HG03064 (cell line): ENCODE results near the gene TTC28.

ENCODE experiments used
- ATAC-seq: cut with Tn5 transposase; IDR thresholded peaks from one replicate; pipeline ENCODE4 v1.9.1; 2021; ENCODE audit warnings: low read depth; ENCODE audit not compliant: unreplicated experiment

The TTC28 gene

DNA sequence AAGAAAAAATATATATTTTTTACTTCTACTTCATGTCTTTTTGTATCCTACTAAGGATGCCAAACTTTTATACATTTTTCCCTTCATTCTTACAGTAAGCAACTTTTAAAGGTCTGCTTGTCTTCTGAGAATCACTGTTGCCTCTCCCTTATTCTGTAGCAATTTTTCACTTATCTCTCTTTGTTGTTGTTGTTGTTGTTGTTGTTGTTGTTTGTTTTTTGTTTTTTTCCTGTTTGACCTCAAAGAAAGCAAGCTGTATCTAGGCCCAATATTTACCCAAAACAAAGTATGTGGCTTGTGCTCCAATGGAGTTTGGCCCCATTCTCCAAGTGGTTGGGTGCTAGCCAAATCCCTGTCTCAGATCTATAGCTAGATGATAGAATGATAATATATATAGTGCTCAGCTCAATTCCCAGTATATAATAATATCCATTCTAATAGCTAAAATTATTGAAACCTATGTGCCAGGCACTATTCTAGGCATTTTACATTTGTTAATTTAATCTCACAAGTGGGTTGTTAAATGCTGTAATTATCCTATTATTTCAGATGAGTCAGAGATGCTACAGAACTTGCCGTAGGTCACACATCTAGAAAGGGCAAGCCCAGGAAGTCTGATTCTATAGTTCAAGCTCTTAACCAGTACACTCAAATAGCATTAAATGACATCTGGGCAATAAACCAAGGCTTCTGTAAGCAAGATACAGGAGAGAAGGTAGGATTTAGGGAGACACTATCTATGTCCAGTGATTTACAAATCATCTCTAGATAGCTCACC lies 555.5 kb downstream of the TTC28 start:
- ATAC-seq = no peak

GRCh38 chr22:28120691-28121592 lies 558.7 kb downstream of the TTC28 start:
- ATAC-seq = no peak

DNA sequence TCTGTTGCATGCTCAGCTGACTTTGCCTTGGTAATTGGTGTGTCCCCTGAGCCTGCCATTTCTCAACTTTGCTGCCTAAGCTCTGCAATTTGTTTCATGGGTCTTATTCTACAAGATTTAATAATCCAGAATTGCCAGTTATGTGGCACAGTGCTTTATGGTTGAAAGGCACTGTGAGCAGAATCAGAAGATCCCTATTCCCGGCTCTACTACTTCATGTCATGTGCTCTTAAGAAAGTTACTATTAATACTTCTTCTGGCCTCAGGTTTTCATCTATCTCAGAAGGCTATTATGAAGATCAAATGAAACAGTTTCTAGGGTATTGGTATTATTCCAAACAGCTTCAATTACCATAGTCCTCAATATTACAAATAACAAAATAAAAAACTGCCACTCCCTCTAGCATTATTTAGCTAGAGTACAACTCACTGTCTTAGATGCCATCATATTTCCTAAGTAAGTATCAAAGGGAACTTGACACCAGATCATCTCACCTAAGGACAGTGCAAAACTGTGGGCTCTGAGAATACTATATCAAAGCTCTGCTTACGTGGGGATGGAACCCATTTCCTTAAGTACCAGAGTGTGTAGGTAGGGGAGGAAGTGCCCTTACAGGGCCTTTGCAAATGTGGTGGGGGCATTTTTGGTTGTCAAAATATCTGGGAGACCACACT lies 560.5 kb downstream of the TTC28 start:
- no peak for ATAC-seq

- ATAC-seq = no peak
Measured at GRCh38 chr22:28116219-28116673, 563.4 kb downstream of the TTC28 start.

- no peak for ATAC-seq
Measured at GRCh38 chr22:28115426-28115825, 564.2 kb downstream of the TTC28 start.

DNA sequence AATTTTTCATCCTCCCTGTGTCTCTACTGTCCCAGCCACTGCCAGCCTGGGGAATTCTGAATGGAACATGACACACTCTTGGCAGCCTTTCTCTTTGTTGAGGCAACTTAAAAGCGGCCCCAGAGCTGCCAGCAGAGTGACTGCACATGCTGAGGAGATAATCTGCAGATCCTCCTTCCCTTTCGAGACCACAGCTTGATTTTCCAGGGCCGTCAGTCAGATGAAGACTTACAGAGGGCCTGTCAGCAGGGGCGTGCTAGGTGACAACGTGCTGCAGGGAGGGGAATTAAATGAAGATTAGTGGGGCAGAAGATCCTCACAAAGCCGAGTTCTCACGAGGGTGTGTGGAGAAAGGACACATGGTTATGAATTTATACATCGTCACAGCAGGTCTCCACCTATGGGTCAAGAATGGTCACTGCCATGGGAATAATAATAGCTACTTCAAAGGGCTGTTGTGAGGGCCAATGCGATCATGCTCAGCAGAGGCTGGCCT lies 567.0 kb downstream of the TTC28 start:
- ATAC-seq = no peak

DNA sequence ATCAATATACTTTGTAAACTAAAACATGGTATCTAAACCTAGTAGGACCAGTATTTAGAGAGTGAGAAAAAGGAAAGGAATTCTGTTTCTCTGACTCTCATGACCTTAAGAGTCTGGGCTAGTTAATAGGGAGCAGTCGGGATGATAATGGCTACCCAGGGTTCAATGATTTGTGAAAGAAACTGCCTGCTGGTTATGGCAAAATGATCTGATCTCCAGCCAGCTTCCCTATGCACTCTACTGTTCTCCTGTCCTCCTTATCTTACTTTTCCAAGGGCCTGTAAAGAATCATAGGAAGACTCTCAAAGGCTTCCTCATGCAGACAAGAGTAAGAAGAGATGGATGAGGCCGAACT lies 567.5 kb downstream of the TTC28 start:
- no peak for ATAC-seq

- no peak for ATAC-seq
Measured at GRCh38 chr22:28111501-28112189, 568.0 kb downstream of the TTC28 start.

DNA sequence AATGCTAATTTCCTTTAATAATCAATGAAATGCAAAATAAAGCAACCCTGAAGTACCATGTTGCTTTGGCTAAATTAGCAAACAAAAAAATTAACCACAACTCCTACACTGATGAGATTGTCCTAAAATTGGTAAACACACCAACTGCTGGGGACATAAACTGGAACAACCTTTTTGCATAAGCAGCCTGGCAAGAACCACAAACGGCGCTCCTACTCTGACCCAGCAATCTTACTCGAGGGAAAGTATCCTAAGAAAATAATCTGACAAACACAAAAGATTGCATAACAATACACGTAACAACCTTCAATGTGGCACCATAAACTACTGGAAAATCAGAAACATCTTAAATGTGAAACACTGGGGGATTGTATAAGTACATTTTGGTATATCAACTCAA lies 570.8 kb downstream of the TTC28 start:
- ATAC-seq = no peak

DNA sequence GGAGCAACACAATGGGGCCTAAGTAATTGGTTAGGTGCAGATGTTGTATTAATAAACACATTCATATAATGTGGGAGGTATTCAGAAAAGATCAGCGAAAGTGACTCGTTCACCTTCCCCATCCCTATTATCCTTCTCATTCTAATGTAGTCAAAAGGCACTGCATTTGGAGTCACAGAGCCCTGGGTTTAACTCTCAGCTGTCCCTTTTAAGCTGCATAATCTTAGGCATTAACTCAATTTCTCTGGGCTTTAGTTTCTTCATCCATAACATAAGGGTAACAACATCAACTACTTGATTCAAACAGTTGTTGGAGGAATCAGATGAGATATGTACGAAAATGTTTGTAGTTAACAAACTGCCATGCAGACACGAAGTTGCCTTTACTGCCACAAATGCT lies 573.0 kb downstream of the TTC28 start:
- ATAC-seq = no peak

DNA sequence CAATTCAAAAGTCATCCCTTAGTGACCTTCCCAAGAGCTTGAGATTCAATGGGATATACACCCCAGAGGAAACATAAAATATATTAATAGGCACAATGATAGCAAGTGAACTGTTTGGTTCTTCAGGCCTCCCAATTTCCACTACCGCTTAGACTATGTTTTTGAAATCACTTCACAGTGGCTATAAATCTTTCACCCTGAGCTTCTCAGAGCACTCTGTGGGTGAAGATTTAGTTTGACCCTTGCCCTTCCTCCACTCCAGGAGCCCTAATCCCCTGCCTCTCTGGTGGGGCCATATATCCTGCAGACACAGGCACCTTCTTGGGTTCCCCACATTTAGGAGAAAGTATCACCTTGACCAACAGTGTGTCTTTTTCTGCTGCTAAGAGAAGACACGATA lies 573.7 kb downstream of the TTC28 start:
- no peak for ATAC-seq

DNA sequence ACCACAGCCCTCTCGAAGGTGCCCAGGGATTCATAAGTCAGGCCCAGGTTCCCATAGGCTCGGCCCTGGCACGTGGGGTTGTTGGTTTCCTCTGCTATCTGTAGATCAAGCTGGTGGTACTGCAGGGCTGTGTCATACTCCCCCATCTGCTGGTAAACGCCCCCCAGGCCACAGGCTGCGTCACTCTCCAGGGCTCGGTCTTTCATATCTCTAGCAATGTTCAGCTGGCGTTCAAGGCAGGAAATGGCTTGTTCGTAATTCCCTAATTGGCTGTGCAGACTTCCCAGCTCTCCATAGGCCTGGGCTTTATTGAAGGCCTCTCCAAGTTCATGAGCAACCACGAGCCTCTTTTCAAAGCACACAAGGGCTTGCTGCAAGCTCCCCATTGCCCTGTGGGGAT lies 574.2 kb downstream of the TTC28 start:
- ATAC-seq = no peak

DNA sequence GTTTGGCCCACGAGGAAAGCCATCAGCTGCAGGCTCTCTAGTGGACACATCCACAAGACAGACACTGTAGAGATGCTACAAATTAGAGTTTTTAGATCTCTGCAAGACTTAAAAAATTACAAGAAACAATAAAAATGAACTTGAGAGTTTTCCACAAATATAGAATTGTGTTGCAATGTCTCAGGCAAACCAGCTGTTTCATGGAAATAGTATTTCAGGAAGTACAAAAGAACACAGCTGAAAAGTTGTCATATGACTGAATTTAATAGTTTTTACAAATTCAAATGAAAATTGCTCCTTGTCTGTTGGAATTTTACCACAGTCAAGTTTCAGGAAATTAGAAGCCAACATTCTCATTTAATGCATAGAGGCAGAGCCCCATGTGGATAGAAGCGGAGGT lies 576.0 kb downstream of the TTC28 start:
- ATAC-seq = no peak

DNA sequence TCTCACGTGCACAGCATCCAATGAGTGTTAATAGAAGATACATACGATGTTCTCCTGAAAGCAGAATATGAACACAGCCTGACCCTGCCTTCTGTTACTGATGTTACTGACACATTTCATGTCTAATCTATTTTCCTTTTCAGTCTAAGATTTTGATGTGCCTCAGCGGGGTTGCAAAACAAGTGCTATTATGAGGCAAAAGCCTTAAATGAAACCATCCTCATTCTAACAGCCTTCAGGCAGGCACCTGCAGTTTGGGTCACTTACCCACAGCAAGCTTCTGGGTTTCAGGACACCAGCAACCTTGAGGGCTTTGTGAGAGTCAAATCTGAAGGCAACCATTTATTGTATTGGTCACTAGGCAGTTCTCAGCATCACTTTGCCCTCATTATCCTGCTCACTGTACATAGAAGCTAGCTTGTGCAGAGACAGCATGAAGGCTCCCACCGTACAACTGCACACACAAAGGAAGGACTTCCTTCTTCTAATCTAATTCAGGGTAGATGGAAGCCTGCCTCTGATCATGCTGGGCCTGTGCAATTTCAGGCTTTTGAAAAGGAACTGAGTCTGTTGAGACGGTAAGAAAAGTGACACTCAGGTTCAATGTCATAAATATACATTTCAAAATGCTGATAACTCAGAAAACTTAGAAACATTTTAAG lies 577.4 kb downstream of the TTC28 start:
- no peak for ATAC-seq

DNA sequence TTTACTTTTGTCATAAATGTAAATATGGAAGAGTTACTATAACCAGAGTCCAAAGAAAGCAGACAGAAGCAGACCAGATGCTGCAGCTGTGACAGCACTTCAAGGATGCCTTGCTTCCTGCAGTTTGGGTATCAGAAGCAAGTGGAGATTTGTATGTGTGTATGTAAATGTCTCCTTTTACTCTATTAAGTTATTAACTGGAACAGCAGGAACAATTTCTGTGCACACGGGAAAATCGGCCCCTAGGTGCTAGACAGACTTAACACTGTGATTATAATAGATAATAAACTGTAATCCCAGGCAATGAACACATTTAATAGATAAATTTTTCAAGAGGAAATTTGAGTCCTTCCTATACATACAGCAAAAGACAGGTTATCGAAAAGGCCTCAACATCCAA lies 582.0 kb downstream of the TTC28 start:
- ATAC-seq = no peak

GRCh38 chr22:28096161-28096560 lies 583.5 kb downstream of the TTC28 start:
- no peak for ATAC-seq

GRCh38 chr22:28095316-28096095 lies 584.1 kb downstream of the TTC28 start:
- no peak for ATAC-seq

DNA sequence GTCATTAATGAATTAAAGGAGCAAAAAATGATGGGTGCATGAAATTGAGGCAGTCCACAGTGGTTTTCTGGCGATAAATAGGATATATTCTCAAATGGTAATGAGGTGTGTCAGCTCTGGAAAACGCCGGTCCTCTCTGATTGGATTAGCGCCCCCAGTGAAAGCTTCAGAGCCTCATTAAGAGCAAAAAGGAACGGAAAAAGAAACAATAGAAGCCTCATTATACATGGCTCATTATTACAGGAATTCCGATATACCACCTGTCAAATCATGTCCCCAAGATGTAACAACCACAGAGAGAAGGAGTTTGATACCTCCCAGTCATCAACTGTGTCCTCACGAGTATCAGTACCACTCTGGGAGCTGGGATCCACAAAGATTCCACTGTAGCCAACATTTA lies 584.9 kb downstream of the TTC28 start:
- no peak for ATAC-seq

- ATAC-seq = no peak
Measured at GRCh38 chr22:28093711-28094110, 585.9 kb downstream of the TTC28 start.
